HG02938 (cell line): ENCODE measurements around the gene DOCK4.
A peak's percentile ranks its signal among the peaks of the same experiment; 100 is the strongest.

Source experiments
- ATAC-seq: cut with Tn5 transposase; IDR thresholded peaks from one replicate; pipeline ENCODE4 v1.9.1; 2021; ENCODE audit warnings: mild to moderate bottlenecking, moderate library complexity; ENCODE audit not compliant: unreplicated experiment

The DOCK4 gene

GRCh38 chr7:111867348-111867931 is 338.8 kb downstream of the DOCK4 start:
- no peak for ATAC-seq

- ATAC-seq: no peak
Observed at GRCh38 chr7:111866787-111867186, 339.4 kb downstream of the DOCK4 start.

GRCh38 chr7:111865430-111865829 is 340.8 kb downstream of the DOCK4 start:
- no peak for ATAC-seq

GRCh38 chr7:111864291-111864976 is 341.8 kb downstream of the DOCK4 start:
- ATAC-seq: no peak

- ATAC-seq: no peak
Observed at GRCh38 chr7:111863269-111863668, 342.9 kb downstream of the DOCK4 start.

GRCh38 chr7:111860248-111860647 is 346.0 kb downstream of the DOCK4 start:
- no peak for ATAC-seq

GRCh38 chr7:111858331-111858730 is 347.9 kb downstream of the DOCK4 start:
- ATAC-seq: no peak

- ATAC-seq: no peak
Observed at GRCh38 chr7:111855842-111856227, 350.4 kb downstream of the DOCK4 start.

GRCh38 chr7:111855161-111855841 is 350.9 kb downstream of the DOCK4 start:
- peak; percentile 84 for ATAC-seq

- ATAC-seq: no peak
Observed at GRCh38 chr7:111853201-111853990, 352.8 kb downstream of the DOCK4 start.

GRCh38 chr7:111852081-111852480 is 354.1 kb downstream of the DOCK4 start:
- ATAC-seq: no peak

GRCh38 chr7:111846898-111847297 is 359.3 kb downstream of the DOCK4 start:
- ATAC-seq: no peak

GRCh38 chr7:111845853-111846252 is 360.3 kb downstream of the DOCK4 start:
- no peak for ATAC-seq

- ATAC-seq: no peak
Observed at GRCh38 chr7:111844904-111845671, 361.1 kb downstream of the DOCK4 start.

- ATAC-seq: no peak
Observed at GRCh38 chr7:111842491-111842890, 363.7 kb downstream of the DOCK4 start.

- no peak for ATAC-seq
Observed at GRCh38 chr7:111841596-111842205, 364.5 kb downstream of the DOCK4 start.

GRCh38 chr7:111840528-111840927 is 365.7 kb downstream of the DOCK4 start:
- ATAC-seq: no peak

- ATAC-seq: no peak
Observed at GRCh38 chr7:111839261-111839660, 366.9 kb downstream of the DOCK4 start.

- no peak for ATAC-seq
Observed at GRCh38 chr7:111836592-111836991, 369.6 kb downstream of the DOCK4 start.

- no peak for ATAC-seq
Observed at GRCh38 chr7:111835066-111835465, 371.1 kb downstream of the DOCK4 start.
